SH-SY5Y (cell line): ENCODE data around the gene CELA3B.

Experiments
- GATA2 ChIP-seq: IDR thresholded peaks from 2 replicates; pipeline ENCODE4 v1.6.1; 2011; ENCODE audit warnings: mild to moderate bottlenecking, low read depth, low read length
- GATA3 ChIP-seq: IDR thresholded peaks from 2 replicates; pipeline ENCODE4 v1.6.1; 2011; ENCODE audit warnings: low read depth, mild to moderate bottlenecking, low read length, moderate library complexity

DNA sequence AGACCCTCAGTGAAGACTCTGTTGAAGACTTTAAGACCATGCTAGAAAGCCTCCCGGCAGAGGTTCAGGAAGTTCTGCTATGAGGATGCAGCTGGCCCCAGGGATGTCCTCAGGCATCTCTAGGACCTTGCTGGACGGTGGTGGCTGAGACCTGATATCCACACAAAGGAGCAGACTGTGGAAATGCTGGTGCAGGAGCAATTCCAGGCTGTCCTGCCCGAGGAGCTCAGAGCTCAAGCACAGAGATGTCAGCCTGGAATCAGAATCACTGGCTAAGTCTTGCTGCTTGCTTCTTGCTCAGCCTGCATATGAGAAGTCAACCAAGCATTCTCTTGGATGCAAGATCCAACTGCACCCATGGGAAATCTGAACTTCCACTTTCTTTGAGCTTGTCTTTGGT, 53.7 kb downstream of the CELA3B start:
- TF ChIP-seq GATA3 (no peak), GATA2 (no peak)
